Left lung (tissue), 10 donors: ENCODE data around the gene FGF14. TPM values are rescaled to one million over a fixed set of nuclear protein-coding genes. Genes with fewer than 3 reads are reported as not detected.

Experiments used
- ATAC-seq: fragments of 200-7000 bp; cut with Tn5 transposase; one replicate; pipeline ENCODE4 v1.9.1; 2020; ENCODE audit warnings: moderate library complexity
- DNase-seq, 4 donors: peaks; one replicate each; pipeline ENCODE4 v3.0.0-alpha.2; 2013 to 2020
- H3K27ac ChIP-seq, 2 donors: fragments of 200-600 bp; sonication (generic) in 1 of 2; one replicate each; pipeline versions ENCODE4 v1.5.0 to v1.8.0; 2020 to 2021
- H3K27me3 ChIP-seq, 2 donors: fragments of 200-600 bp; sonication (generic) in 1 of 2; one replicate each; pipeline versions ENCODE4 v1.5.0 to v1.8.0; 2020 to 2021
- H3K36me3 ChIP-seq, 2 donors: fragments of 200-600 bp; sonication (generic) in 1 of 2; one replicate each; pipeline versions ENCODE4 v1.5.0 to v1.8.0; 2020 to 2021
- H3K4me1 ChIP-seq, 2 donors: fragments of 200-600 bp; one replicate each; pipeline ENCODE4 v1.8.0; 2021
- H3K4me3 ChIP-seq, 2 donors: fragments of 200-600 bp; sonication (generic) in 1 of 2; one replicate each; pipeline versions ENCODE4 v1.5.0 to v1.8.0; 2020 to 2021; ENCODE audit warnings: mild to moderate bottlenecking in 1 of 2
- H3K9me3 ChIP-seq, 2 donors: fragments of 200-600 bp; sonication (generic) in 1 of 2; one replicate each; pipeline versions ENCODE4 v1.5.0 to v1.8.0; 2020 to 2021
- intact Hi-C, 2 donors: fragments of 100-400 bp; cut with DNase I; formaldehyde crosslinking; loops; one replicate each; pipeline versions ENCODE4 v1.11.2 to v1.14.2; 2022
- polyA plus RNA-seq, 6 donors: library from polyadenylated mRNA; unstranded; fragments of 120-200 nt; gene quantifications; one replicate each; pipeline ENCODE4 v1.2.1, GENCODE V29; 2013; ENCODE audit not compliant: insufficient read length in 6 of 6
- total RNA-seq, 2 donors: library from RNA; stranded (reverse); fragmentation: NEBNext Ultra II Directional; extraction: Animal tissue kit (Norgen Biotek cat#: 25700); gene quantifications; one replicate each; pipeline ENCODE4 v1.2.1, GENCODE V29; 2021
- TF ChIP-seq, protein P1 (sequence below), 2 donors: fragments of 200-600 bp; sonication (generic) in 1 of 2; IDR thresholded peaks; one replicate each; pipeline versions ENCODE4 v1.5.0 to v1.8.0; 2021; ENCODE audit warnings: antibody characterized with exemption in 2 of 2
- donor health status: DM: no; HTN: yes; CAD: no.
- donor health status: DM: no; HTN: no; CAD: no.

FGF14 gene
- total and polyA plus RNA-seq, 8 donors: 0.45 to 3.4 (median 0.78) TPM

- Histone ChIP-seq H3K27ac (peak overlapping the region in 1 of 2 donors; percentile 59), H3K4me3 (no peak overlapping the region), H3K4me1 (no peaks in the 10 kb centered on the region), H3K27me3 (no peaks in the 10 kb centered on the region), H3K36me3 (no peaks in the 10 kb centered on the region), H3K9me3 (no peaks in the 10 kb centered on the region)
- DNase-seq (no peak), ATAC-seq (peak; percentile 29)
- TF ChIP-seq, protein P1, sequence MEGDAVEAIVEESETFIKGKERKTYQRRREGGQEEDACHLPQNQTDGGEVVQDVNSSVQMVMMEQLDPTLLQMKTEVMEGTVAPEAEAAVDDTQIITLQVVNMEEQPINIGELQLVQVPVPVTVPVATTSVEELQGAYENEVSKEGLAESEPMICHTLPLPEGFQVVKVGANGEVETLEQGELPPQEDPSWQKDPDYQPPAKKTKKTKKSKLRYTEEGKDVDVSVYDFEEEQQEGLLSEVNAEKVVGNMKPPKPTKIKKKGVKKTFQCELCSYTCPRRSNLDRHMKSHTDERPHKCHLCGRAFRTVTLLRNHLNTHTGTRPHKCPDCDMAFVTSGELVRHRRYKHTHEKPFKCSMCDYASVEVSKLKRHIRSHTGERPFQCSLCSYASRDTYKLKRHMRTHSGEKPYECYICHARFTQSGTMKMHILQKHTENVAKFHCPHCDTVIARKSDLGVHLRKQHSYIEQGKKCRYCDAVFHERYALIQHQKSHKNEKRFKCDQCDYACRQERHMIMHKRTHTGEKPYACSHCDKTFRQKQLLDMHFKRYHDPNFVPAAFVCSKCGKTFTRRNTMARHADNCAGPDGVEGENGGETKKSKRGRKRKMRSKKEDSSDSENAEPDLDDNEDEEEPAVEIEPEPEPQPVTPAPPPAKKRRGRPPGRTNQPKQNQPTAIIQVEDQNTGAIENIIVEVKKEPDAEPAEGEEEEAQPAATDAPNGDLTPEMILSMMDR (IDR thresholded peaks at IDR 0.05): no peak
- intact Hi-C loops: no loop called here
Measured at GRCh38 chr13:102002287-102002686, 399.6 kb downstream of the FGF14 start.

GRCh38 chr13:102000764-102001163 lies 401.1 kb downstream of the FGF14 start:
- TF ChIP-seq, protein P1 (IDR thresholded peaks at IDR 0.05): no peak
- no peak for DNase-seq
- Histone ChIP-seq H3K27me3 (no peaks in the 10 kb centered on the region), H3K9me3 (no peaks in the 10 kb centered on the region), H3K36me3 (no peaks in the 10 kb centered on the region), H3K27ac (no peak overlapping the region), H3K4me1 (no peaks in the 10 kb centered on the region), H3K4me3 (no peak overlapping the region)
- intact Hi-C loops: no loop called here
- ATAC-seq: no peak

DNA sequence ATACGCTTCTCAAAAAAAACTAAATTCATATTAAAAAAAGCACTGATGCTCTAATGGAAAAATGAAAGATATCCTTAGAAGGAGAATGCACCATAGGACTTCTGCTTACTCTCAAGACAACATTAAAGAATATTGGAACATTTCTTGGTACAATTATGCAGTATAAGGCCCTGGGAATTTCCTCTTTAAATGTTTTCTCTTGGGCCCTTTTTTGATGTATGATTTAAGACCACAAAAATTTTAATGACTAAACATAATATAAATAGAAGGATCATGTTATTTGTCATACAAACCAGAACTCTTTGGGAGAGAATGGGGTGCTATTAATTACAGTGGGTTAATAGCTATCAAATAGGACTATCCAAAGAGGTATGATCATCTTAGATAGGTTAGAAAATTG lies 403.7 kb downstream of the FGF14 start:
- TF ChIP-seq, protein P1 (IDR thresholded peaks at IDR 0.05): no peak
- no peaks in the 10 kb centered on the region for H3K27me3 ChIP-seq
- H3K27ac ChIP-seq: no peak overlapping the region
- no peaks in the 10 kb centered on the region for H3K36me3 ChIP-seq
- H3K4me1 ChIP-seq: no peaks in the 10 kb centered on the region
- ATAC-seq: no peak
- no peak for DNase-seq
- H3K9me3 ChIP-seq: no peaks in the 10 kb centered on the region
- H3K4me3 ChIP-seq: no peak overlapping the region
- intact Hi-C loops: no loop called here

DNA sequence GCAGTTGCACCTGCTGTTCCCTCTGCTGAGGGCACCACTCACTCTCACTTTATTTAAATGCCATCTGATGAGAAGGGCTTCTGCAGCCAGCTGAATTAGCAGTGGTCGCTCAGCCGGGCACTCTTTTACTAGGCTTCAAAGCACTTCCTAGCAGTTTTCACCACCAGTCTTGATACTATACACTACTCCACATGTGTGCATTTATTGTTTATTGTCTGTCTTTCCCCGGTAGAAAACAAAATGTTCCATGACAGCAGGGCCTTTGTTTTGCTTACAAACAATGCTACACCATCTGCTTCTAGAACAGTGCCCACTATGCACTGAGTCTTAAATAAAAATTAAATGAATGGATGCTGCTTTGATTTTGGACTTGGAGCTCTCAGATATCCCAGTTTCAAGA lies 404.9 kb downstream of the FGF14 start:
- intact Hi-C loops: no loop called here
- no peaks in the 10 kb centered on the region for H3K9me3 ChIP-seq
- no peak overlapping the region for H3K4me3 ChIP-seq
- no peaks in the 10 kb centered on the region for H3K4me1 ChIP-seq
- H3K27me3 ChIP-seq: no peaks in the 10 kb centered on the region
- TF ChIP-seq, protein P1 (IDR thresholded peaks at IDR 0.05): no peak
- DNase-seq (no peak), ATAC-seq (no peak)
- no peak overlapping the region for H3K27ac ChIP-seq
- H3K36me3 ChIP-seq: no peaks in the 10 kb centered on the region

GRCh38 chr13:101989798-101990350 lies 412.0 kb downstream of the FGF14 start:
- TF ChIP-seq, protein P1 (IDR thresholded peaks at IDR 0.05): no peak
- Histone ChIP-seq H3K9me3 (peaks cover 0 to 2% of the 10 kb centered on the region in 2 donors), H3K4me3 (no peak overlapping the region), H3K4me1 (no peaks in the 10 kb centered on the region), H3K27me3 (no peaks in the 10 kb centered on the region), H3K36me3 (no peaks in the 10 kb centered on the region), H3K27ac (no peak overlapping the region)
- intact Hi-C loops: no loop called here
- DNase-seq (no peak), ATAC-seq (no peak)
